ENCODE results near the gene JAG2. TPM values are rescaled to one million over a fixed set of nuclear protein-coding genes. Genes with fewer than 3 reads are reported as not detected.

The JAG2 gene
- total and polyA plus RNA-seq, 2 experiments from 2014 or later = 12.4 to 30.7 TPM

GRCh38 chr14:105096206-105096875, 72.2 kb downstream of the JAG2 start:
- no peak for TF ChIP-seq CTCF (IDR thresholded peaks at IDR 0.05; ENCODE audit: low read depth, low read length)
- no peak overlapping the region for H3K27ac ChIP-seq
- no peaks in the 10 kb centered on the region for H3K9me3 ChIP-seq (ENCODE audit: low read depth)
- H3K36me3 ChIP-seq = no peaks in the 10 kb centered on the region
- no peaks in the 10 kb centered on the region for H3K27me3 ChIP-seq
- DNase-seq (ENCODE audit: low read depth in 1 of 2, low spot score in 1 of 2) = no peak
- H3K4me3 ChIP-seq = no peak overlapping the region
- peaks cover 3% of the 10 kb centered on the region for H3K4me1 ChIP-seq (ENCODE audit: low read depth)

- no peaks in the 10 kb centered on the region for H3K36me3 ChIP-seq
- H3K9me3 ChIP-seq (ENCODE audit: low read depth) = no peaks in the 10 kb centered on the region
- no peaks in the 10 kb centered on the region for H3K27me3 ChIP-seq
- no peak overlapping the region for H3K4me3 ChIP-seq
- no peak overlapping the region for H3K27ac ChIP-seq
- no peak for DNase-seq (ENCODE audit: low read depth in 1 of 2, low spot score in 1 of 2)
- TF ChIP-seq CTCF (IDR thresholded peaks at IDR 0.05; ENCODE audit: low read depth, low read length) = no peak
- H3K4me1 ChIP-seq (ENCODE audit: low read depth) = peaks cover 5% of the 10 kb centered on the region
These were observed 73.3 kb downstream of the JAG2 start for GRCh38 chr14:105095236-105095805.

- Histone ChIP-seq H3K9me3 (ENCODE audit: low read depth) (no peaks in the 10 kb centered on the region), H3K4me3 (peak overlapping the region; percentile 54), H3K4me1 (ENCODE audit: low read depth) (peaks cover 6% of the 10 kb centered on the region), H3K27ac (no peak overlapping the region), H3K27me3 (no peaks in the 10 kb centered on the region), H3K36me3 (no peaks in the 10 kb centered on the region)
- DNase-seq (ENCODE audit: low read depth in 1 of 2, low spot score in 1 of 2) = no peak
- no peak for TF ChIP-seq CTCF (IDR thresholded peaks at IDR 0.05; ENCODE audit: low read depth, low read length)
These were observed 74.2 kb downstream of the JAG2 start for GRCh38 chr14:105094193-105094907.

GRCh38 chr14:105093431-105094192, 75.0 kb downstream of the JAG2 start:
- peak overlapping the region; percentile 54 for H3K4me3 ChIP-seq
- H3K27ac ChIP-seq = no peak overlapping the region
- H3K27me3 ChIP-seq = no peaks in the 10 kb centered on the region
- no peaks in the 10 kb centered on the region for H3K36me3 ChIP-seq
- peak; percentile 89 to 92 for DNase-seq (ENCODE audit: low read depth in 1 of 2, low spot score in 1 of 2)
- peak; percentile 66 for TF ChIP-seq CTCF (IDR thresholded peaks at IDR 0.05; ENCODE audit: low read depth, low read length)
- no peaks in the 10 kb centered on the region for H3K9me3 ChIP-seq (ENCODE audit: low read depth)
- H3K4me1 ChIP-seq (ENCODE audit: low read depth) = peaks cover 6% of the 10 kb centered on the region

- peak; percentile 62 to 75 for DNase-seq (ENCODE audit: low read depth in 1 of 2, low spot score in 1 of 2)
- no peak for TF ChIP-seq CTCF (IDR thresholded peaks at IDR 0.05; ENCODE audit: low read depth, low read length)
- no peaks in the 10 kb centered on the region for H3K36me3 ChIP-seq
- H3K27me3 ChIP-seq = no peaks in the 10 kb centered on the region
- H3K9me3 ChIP-seq (ENCODE audit: low read depth) = no peaks in the 10 kb centered on the region
- H3K27ac ChIP-seq = no peak overlapping the region
- H3K4me1 ChIP-seq (ENCODE audit: low read depth) = peaks cover 7% of the 10 kb centered on the region
- peak overlapping the region; percentile 54 for H3K4me3 ChIP-seq
These were observed 75.5 kb downstream of the JAG2 start for GRCh38 chr14:105093038-105093430.
